Limb (tissue), 2 donors: Measurements from ENCODE around the gene SLC29A2.

Source experiments
- DNase-seq, 2 donors: peaks; one replicate each; pipeline ENCODE4 v3.0.0-alpha.2; 2016; ENCODE audit errors: extremely low spot score in 2 of 2

The SLC29A2 gene

GRCh38 chr11:66317723-66318599 is 53.6 kb downstream of the SLC29A2 start:
- peak in 1 of 2 donors; percentile 71 for DNase-seq

- peak; percentile 52 to 74 for DNase-seq
Observed at GRCh38 chr11:66317322-66317722, 54.2 kb downstream of the SLC29A2 start.

- peak; percentile 65 to 84 for DNase-seq
Observed at GRCh38 chr11:66316849-66317251, 54.7 kb downstream of the SLC29A2 start, which contains the start of gene CD248. Gene CD248 (minus strand): TSS chr11:66317044. CDS start chr11:66317027, 17 bp downstream.

GRCh38 chr11:66315921-66316811 is 55.4 kb downstream of the SLC29A2 start:
- peak in 1 of 2 donors; percentile 42 for DNase-seq

GRCh38 chr11:66315498-66315885 is 56.1 kb downstream of the SLC29A2 start:
- DNase-seq: no peak

- peak in 1 of 2 donors; percentile 0 for DNase-seq
Observed at GRCh38 chr11:66314561-66315497, 56.7 kb downstream of the SLC29A2 start.

GRCh38 chr11:66314186-66314501 is 57.4 kb downstream of the SLC29A2 start:
- no peak for DNase-seq

GRCh38 chr11:66313321-66314185 is 58.0 kb downstream of the SLC29A2 start:
- peak; percentile 84 to 88 for DNase-seq

- peak; percentile 97 to 100 for DNase-seq
Observed at GRCh38 chr11:66312549-66313320, 58.8 kb downstream of the SLC29A2 start.
